Activated CD8-positive, alpha-beta T cell treated with anti-CD3 and anti-CD28 coated beads, Interleukin-2, amount 10 ng/mL, durations not matched to agents 7 days and 5 days (primary cell): ENCODE measurements around the gene MAP2K3. TPM values are rescaled to one million over a fixed set of nuclear protein-coding genes. Genes with fewer than 3 reads are reported as not detected.
A peak's percentile ranks its signal among the peaks of the same experiment; 100 is the strongest.

Experiments
- ATAC-seq: fragments of 150-1000 bp; cut with Tn5 transposase; one replicate; pipeline ENCODE4 v1.10.0; 2021; ENCODE audit warnings: moderate library complexity
- CTCF ChIA-PET: fragments of 350-600 bp; sonication (Branson Sonifier 250); formaldehyde crosslinking; loops from one replicate; lab custom pipeline; 2021; ENCODE audit warnings: antibody characterized with exemption; lab: Charles Lee
- POLR2A ChIA-PET: fragments of 350-600 bp; sonication (Branson Sonifier 250); formaldehyde crosslinking; loops from one replicate; lab custom pipeline; 2021; ENCODE audit warnings: antibody characterized with exemption; lab: Charles Lee
- DNase-seq: peaks from one replicate; pipeline ENCODE4 v3.0.0-alpha.2; 2020
- H3K27ac Mint-ChIP-seq: one replicate; pipeline ENCODE4 v1.8.0; 2021; ENCODE audit warnings: mild to moderate bottlenecking, mixed read lengths
- H3K27me3 Mint-ChIP-seq: one replicate; pipeline ENCODE4 v1.8.0; 2021; ENCODE audit warnings: low read depth, mixed read lengths
- H3K36me3 Mint-ChIP-seq: one replicate; pipeline ENCODE4 v1.8.0; 2021; ENCODE audit warnings: low read depth, mixed read lengths
- H3K4me1 Mint-ChIP-seq: one replicate; pipeline ENCODE4 v1.8.0; 2021; ENCODE audit warnings: low read depth, mixed read lengths
- H3K4me3 Mint-ChIP-seq: one replicate; pipeline ENCODE4 v1.8.0; 2021; ENCODE audit warnings: mild to moderate bottlenecking, mixed read lengths
- H3K9me3 Mint-ChIP-seq: one replicate; pipeline ENCODE4 v1.8.0; 2022; ENCODE audit warnings: mixed read lengths; ENCODE audit not compliant: insufficient read depth
- total RNA-seq, 2 experiments: library from RNA; stranded (reverse); gene quantifications; one replicate each; pipeline ENCODE4 v1.2.3, GENCODE V29; 2021

MAP2K3 gene
- 10 to 100 TPM; 57.4 to 57.8 TPM for total RNA-seq

GRCh38 chr17:21284319-21285163 lies at the start of gene MAP2K3:
MAP2K3 (plus strand) TSS chr17:21284711; CDS start chr17:21284921, 210 bp downstream.
- DNase-seq = peak; percentile 98
- ChIA-PET POLR2A (interaction anchor here (0.7 kb wide), 1 partner anchor 242 kb away, joined by 3 read pairs; the partner anchor contains the start of gene USP22), CTCF (interaction anchor here (0.7 to 0.8 kb wide), 3 partner anchors 10 to 185 kb away, joined by 3 to 4 read pairs (median 3); no protein-coding TSS in a partner anchor)
- peaks cover 14% of the 10 kb centered on the region for H3K36me3 Mint-ChIP-seq
- peaks cover 56% of the 10 kb centered on the region for H3K4me1 Mint-ChIP-seq
- peak; percentile 86 for ATAC-seq
- H3K4me3 Mint-ChIP-seq = peak within 1 kb of the TSS; percentile 90
- peak within 1 kb of the TSS; percentile 94 for H3K27ac Mint-ChIP-seq
- H3K27me3 Mint-ChIP-seq = no peaks in the 10 kb centered on the region
- H3K9me3 Mint-ChIP-seq = no peaks in the 10 kb centered on the region

- Mint-ChIP-seq H3K4me1 (no peaks in the 10 kb centered on the region), H3K4me3 (no peak overlapping the region), H3K9me3 (no peaks in the 10 kb centered on the region), H3K27me3 (no peaks in the 10 kb centered on the region), H3K36me3 (peaks cover 6% of the 10 kb centered on the region), H3K27ac (no peak overlapping the region)
- ChIA-PET CTCF (no interaction called here), POLR2A (no interaction called here)
- DNase-seq (no peak), ATAC-seq (no peak)
Observed at GRCh38 chr17:21235921-21236320, 48.6 kb upstream of the MAP2K3 start.

GRCh38 chr17:21239680-21240368 lies 44.7 kb upstream of the MAP2K3 start:
- Mint-ChIP-seq H3K4me3 (no peak overlapping the region), H3K27ac (no peak overlapping the region), H3K4me1 (no peaks in the 10 kb centered on the region), H3K27me3 (no peaks in the 10 kb centered on the region), H3K36me3 (no peaks in the 10 kb centered on the region), H3K9me3 (no peaks in the 10 kb centered on the region)
- CTCF ChIA-PET = interaction anchor here (0.9 to 2.1 kb wide), 4 partner anchors 10 to 120 kb away, joined by 3 to 9 read pairs (median 4); no protein-coding TSS in a partner anchor
- DNase-seq (no peak), ATAC-seq (peak; percentile 54)
- POLR2A ChIA-PET = interaction anchor here (0.6 kb wide), 1 partner anchor 43 kb away, joined by 3 read pairs; no protein-coding TSS in a partner anchor

GRCh38 chr17:21240369-21241055 lies 44.0 kb upstream of the MAP2K3 start:
- no peaks in the 10 kb centered on the region for H3K27me3 Mint-ChIP-seq
- no peak overlapping the region for H3K4me3 Mint-ChIP-seq
- no peaks in the 10 kb centered on the region for H3K4me1 Mint-ChIP-seq
- DNase-seq (no peak), ATAC-seq (no peak)
- H3K27ac Mint-ChIP-seq = no peak overlapping the region
- H3K36me3 Mint-ChIP-seq = no peaks in the 10 kb centered on the region
- POLR2A ChIA-PET = interaction anchor here (0.6 kb wide), 1 partner anchor 42 kb away, joined by 3 read pairs; no protein-coding TSS in a partner anchor
- no peaks in the 10 kb centered on the region for H3K9me3 Mint-ChIP-seq
- CTCF ChIA-PET = interaction anchor here (1.0 to 2.1 kb wide), 3 partner anchors 9 to 121 kb away, joined by 3 to 9 read pairs (median 4); no protein-coding TSS in a partner anchor

- no peaks in the 10 kb centered on the region for H3K27me3 Mint-ChIP-seq
- no peak for DNase-seq
- no peak overlapping the region for H3K4me3 Mint-ChIP-seq
- POLR2A ChIA-PET = no interaction called here
- H3K36me3 Mint-ChIP-seq = no peaks in the 10 kb centered on the region
- H3K27ac Mint-ChIP-seq = no peak overlapping the region
- no peak for ATAC-seq
- CTCF ChIA-PET = no interaction called here
- H3K9me3 Mint-ChIP-seq = no peaks in the 10 kb centered on the region
- H3K4me1 Mint-ChIP-seq = no peaks in the 10 kb centered on the region
Observed at GRCh38 chr17:21241564-21241963, 42.9 kb upstream of the MAP2K3 start.

GRCh38 chr17:21242026-21242697 lies 42.3 kb upstream of the MAP2K3 start:
- CTCF ChIA-PET = no interaction called here

GRCh38 chr17:21242780-21243515 lies 41.6 kb upstream of the MAP2K3 start:
- ChIA-PET CTCF (no interaction called here), POLR2A (no interaction called here)
- no peak for DNase-seq
- Mint-ChIP-seq H3K4me1 (no peaks in the 10 kb centered on the region), H3K4me3 (no peak overlapping the region), H3K9me3 (no peaks in the 10 kb centered on the region), H3K27ac (no peak overlapping the region), H3K27me3 (no peaks in the 10 kb centered on the region), H3K36me3 (no peaks in the 10 kb centered on the region)
- ATAC-seq = no peak

More at GRCh38 chr17:21242026-21242697, 42.3 kb upstream of the MAP2K3 start:
- DNase-seq (no peak), ATAC-seq (no peak)
- Mint-ChIP-seq H3K4me1 (no peaks in the 10 kb centered on the region), H3K4me3 (no peak overlapping the region), H3K36me3 (no peaks in the 10 kb centered on the region), H3K27me3 (no peaks in the 10 kb centered on the region), H3K9me3 (no peaks in the 10 kb centered on the region), H3K27ac (no peak overlapping the region)
- POLR2A ChIA-PET = no interaction called here

- H3K27ac Mint-ChIP-seq = no peak overlapping the region
- H3K36me3 Mint-ChIP-seq = no peaks in the 10 kb centered on the region
- no peaks in the 10 kb centered on the region for H3K4me1 Mint-ChIP-seq
- H3K4me3 Mint-ChIP-seq = no peak overlapping the region
- H3K9me3 Mint-ChIP-seq = no peaks in the 10 kb centered on the region
- ChIA-PET CTCF (no interaction called here), POLR2A (no interaction called here)
- no peak for DNase-seq
- H3K27me3 Mint-ChIP-seq = no peaks in the 10 kb centered on the region
- ATAC-seq = no peak
Observed at GRCh38 chr17:21243516-21244303, 40.8 kb upstream of the MAP2K3 start.

GRCh38 chr17:21245639-21246084 lies 38.8 kb upstream of the MAP2K3 start:
- Mint-ChIP-seq H3K27me3 (no peaks in the 10 kb centered on the region), H3K4me3 (no peak overlapping the region), H3K4me1 (no peaks in the 10 kb centered on the region), H3K36me3 (no peaks in the 10 kb centered on the region), H3K27ac (no peak overlapping the region), H3K9me3 (no peaks in the 10 kb centered on the region)
- ChIA-PET CTCF (no interaction called here), POLR2A (interaction anchor here (1.3 kb wide), 1 partner anchor 12 kb away, joined by 3 read pairs; no protein-coding TSS in a partner anchor)
- no peak for ATAC-seq
- DNase-seq = no peak

- ATAC-seq (no peak), DNase-seq (no peak)
- Mint-ChIP-seq H3K36me3 (no peaks in the 10 kb centered on the region), H3K4me3 (no peak overlapping the region), H3K4me1 (no peaks in the 10 kb centered on the region), H3K9me3 (no peaks in the 10 kb centered on the region), H3K27ac (no peak overlapping the region), H3K27me3 (no peaks in the 10 kb centered on the region)
- POLR2A ChIA-PET = interaction anchor here (0.6 kb wide), 1 partner anchor 81 kb away, joined by 5 read pairs; no protein-coding TSS in a partner anchor
- CTCF ChIA-PET = interaction anchor here (0.6 kb wide), 1 partner anchor 26 kb away, joined by 3 read pairs; no protein-coding TSS in a partner anchor
Observed at GRCh38 chr17:21246698-21247097, 37.8 kb upstream of the MAP2K3 start.
